ENCODE data around the gene KIF25. TPM values are rescaled to one million over a fixed set of nuclear protein-coding genes. Genes with fewer than 3 reads are reported as not detected.
A peak's percentile ranks its signal among the peaks of the same experiment; 100 is the strongest.

The KIF25 gene
- total and polyA plus RNA-seq, 7 donors: 0.10 to 0.43 (median 0.20) TPM; not detected in 2

DNA sequence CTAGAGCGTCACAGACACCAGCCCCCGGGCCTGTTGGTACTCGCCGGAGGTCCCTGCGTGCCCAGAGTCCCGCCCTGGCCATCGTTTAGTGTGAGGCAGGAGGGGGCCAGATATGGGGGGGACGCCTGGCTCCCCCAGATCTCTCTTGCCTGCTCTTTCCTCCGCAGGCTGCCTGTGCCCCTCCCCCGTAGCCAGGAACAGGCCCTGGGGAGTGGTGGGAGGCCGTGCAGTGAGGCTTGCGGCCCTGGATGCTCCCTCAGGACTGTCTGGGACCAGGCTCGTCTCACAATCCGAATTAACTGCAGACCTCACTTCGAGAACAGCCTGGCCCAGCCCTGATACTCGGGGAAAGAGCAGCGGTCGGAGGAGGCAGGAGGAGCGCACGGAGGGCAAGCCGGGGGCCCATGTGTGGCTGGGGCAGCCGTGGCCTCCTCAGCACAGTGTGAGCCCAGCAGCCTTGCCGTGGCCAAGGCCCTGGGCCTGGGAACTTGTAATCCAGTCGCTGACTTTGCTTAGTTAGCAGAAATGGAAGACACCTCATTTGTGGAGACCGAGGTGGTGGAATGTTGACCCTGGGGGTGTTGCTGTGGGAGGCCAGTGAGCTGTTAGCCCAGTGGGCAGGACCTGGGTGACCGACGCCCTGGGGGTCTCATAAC lies 52.9 kb downstream of the KIF25 start:
- no peak overlapping the region for H3K27ac ChIP-seq
- no peaks in the 10 kb centered on the region for H3K36me3 ChIP-seq (ENCODE audit: insufficient read depth in 1 of 2, low read depth in 1 of 2)
- no peak for DNase-seq
- intact Hi-C loops (cut with DNase I): no loop called here
- no peaks in the 10 kb centered on the region for H3K9me3 ChIP-seq
- no peak overlapping the region for H3K4me3 ChIP-seq
- no peaks in the 10 kb centered on the region for H3K27me3 ChIP-seq (ENCODE audit: insufficient read depth in 3 of 3, low read length in 2 of 3)
- 88 to 91% (median 89%) methylated on average over 25 to 27 of the region's 27 CpGs for WGBS, 3 donors
- ATAC-seq: no peak
- TF ChIP-seq, protein P1, sequence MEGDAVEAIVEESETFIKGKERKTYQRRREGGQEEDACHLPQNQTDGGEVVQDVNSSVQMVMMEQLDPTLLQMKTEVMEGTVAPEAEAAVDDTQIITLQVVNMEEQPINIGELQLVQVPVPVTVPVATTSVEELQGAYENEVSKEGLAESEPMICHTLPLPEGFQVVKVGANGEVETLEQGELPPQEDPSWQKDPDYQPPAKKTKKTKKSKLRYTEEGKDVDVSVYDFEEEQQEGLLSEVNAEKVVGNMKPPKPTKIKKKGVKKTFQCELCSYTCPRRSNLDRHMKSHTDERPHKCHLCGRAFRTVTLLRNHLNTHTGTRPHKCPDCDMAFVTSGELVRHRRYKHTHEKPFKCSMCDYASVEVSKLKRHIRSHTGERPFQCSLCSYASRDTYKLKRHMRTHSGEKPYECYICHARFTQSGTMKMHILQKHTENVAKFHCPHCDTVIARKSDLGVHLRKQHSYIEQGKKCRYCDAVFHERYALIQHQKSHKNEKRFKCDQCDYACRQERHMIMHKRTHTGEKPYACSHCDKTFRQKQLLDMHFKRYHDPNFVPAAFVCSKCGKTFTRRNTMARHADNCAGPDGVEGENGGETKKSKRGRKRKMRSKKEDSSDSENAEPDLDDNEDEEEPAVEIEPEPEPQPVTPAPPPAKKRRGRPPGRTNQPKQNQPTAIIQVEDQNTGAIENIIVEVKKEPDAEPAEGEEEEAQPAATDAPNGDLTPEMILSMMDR (IDR thresholded peaks at IDR 0.05): no peak
- H3K4me1 ChIP-seq: peaks cover 11% of the 10 kb centered on the region

DNA sequence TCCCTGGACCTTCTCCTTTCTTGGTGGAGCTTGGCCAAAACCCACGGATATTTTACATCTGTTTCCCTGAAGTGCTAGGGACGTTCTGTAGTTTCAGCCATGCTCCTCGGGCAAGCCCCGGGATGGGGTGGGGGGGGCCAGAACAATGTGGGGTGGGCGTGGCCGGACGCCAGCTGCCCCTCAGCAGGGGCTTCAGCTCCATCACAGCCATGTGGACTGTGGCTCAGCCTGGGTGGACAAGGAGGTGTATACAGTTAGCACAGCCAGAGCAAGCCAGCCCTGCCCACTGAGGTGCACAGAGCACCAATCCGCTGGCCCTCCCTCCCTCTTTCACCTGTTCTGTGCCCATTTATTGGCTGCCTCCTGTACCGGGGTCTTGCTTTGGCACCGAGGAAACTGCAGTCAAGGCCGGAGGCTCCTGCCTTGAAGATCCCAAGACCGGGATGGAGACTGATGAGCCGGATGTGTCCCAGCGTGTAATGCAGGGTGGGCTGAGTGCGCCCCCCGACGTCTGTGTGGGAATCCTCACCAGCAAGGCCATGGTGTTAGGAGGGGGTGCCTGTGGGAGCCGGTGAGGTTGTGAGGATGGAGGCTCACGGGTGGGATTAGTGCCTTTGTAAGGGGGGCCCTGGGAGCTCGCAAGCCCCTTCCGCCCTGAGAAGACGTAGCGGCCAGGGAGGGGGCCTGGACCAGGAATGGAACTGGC lies 53.6 kb downstream of the KIF25 start:
- Histone ChIP-seq H3K9me3 (no peaks in the 10 kb centered on the region), H3K27ac (no peak overlapping the region), H3K4me3 (no peak overlapping the region), H3K36me3 (ENCODE audit: insufficient read depth in 1 of 2, low read depth in 1 of 2) (no peaks in the 10 kb centered on the region), H3K27me3 (ENCODE audit: insufficient read depth in 3 of 3, low read length in 2 of 3) (no peaks in the 10 kb centered on the region), H3K4me1 (peaks cover 15% of the 10 kb centered on the region)
- intact Hi-C loops (cut with DNase I): no loop called here
- DNase-seq (no peak), ATAC-seq (no peak)
- TF ChIP-seq, protein P1 (IDR thresholded peaks at IDR 0.05): no peak
- 75 to 79% (median 76%) methylated on average over 23 of the region's 23 CpGs for WGBS, 3 donors

DNA sequence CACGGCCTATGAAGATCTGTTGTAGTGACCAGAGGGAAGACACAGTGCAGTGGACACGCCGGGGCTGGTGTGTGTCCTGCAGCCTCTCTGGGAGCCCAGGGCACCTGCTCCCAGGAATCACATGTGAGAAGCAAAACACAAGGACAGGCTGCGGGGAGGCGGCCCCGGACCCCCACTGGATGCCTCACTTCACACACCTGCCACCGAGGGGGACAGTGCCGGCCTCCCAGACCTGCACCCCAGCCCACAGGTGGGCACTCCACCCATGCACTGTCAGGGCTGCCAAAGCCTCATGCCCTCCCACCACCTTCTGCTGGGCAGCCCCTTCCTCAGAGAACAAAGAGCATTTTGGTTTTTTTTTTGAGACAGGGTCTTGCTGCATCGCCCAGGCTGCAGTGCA lies 54.2 kb downstream of the KIF25 start:
- intact Hi-C loops (cut with DNase I): no loop called here

DNA sequence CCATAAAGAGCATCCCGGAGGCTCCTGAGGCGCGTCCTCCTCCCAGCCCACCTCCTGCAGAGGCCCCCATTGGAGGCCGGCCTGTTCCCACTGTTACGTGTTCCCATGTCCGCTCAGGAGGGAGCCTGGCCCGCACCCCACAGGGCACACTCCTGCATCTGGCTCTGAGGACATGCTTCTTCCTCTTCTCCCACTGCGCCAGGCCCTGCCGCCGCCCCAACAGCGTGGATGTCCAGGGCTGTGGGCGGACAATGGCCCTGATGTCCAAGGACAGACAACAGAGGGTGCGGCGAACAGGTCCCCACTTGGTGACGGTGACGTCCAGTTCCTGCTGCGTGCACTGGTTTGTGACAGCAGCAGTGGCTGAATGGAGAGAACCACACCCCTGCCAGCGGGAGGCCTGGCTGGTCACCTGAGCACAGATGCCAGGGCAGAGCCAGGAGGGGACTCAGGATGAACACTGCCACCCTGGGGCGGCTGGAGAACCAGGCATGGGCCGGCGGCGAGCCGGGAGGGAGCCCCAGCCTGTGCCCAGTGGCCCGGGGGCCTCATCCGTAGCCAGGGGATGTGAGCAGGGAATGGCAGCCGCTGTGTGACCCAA lies 54.9 kb downstream of the KIF25 start:
- peak in 1 of 4 donors; percentile 31 for ATAC-seq
- TF ChIP-seq, protein P1 (IDR thresholded peaks at IDR 0.05): no peak
- intact Hi-C loops (cut with DNase I): no loop called here

More for the DNA sequence above, 54.2 kb downstream of the KIF25 start:
- Histone ChIP-seq H3K36me3 (ENCODE audit: insufficient read depth in 1 of 2, low read depth in 1 of 2) (no peaks in the 10 kb centered on the region), H3K4me3 (no peak overlapping the region), H3K27ac (no peak overlapping the region), H3K4me1 (peaks cover 15% of the 10 kb centered on the region), H3K9me3 (no peaks in the 10 kb centered on the region), H3K27me3 (ENCODE audit: insufficient read depth in 3 of 3, low read length in 2 of 3) (no peaks in the 10 kb centered on the region)
- TF ChIP-seq, protein P1 (IDR thresholded peaks at IDR 0.05): no peak
- DNase-seq (no peak), ATAC-seq (no peak)
- WGBS, 3 donors: 90 to 96% (median 95%) methylated on average over 9 of the region's 9 CpGs

More for the DNA sequence above, 54.9 kb downstream of the KIF25 start:
- Histone ChIP-seq H3K27me3 (ENCODE audit: insufficient read depth in 3 of 3, low read length in 2 of 3) (no peaks in the 10 kb centered on the region), H3K27ac (no peak overlapping the region), H3K4me3 (no peak overlapping the region), H3K36me3 (ENCODE audit: insufficient read depth in 1 of 2, low read depth in 1 of 2) (no peaks in the 10 kb centered on the region), H3K9me3 (no peaks in the 10 kb centered on the region), H3K4me1 (peaks cover 15% of the 10 kb centered on the region)
- WGBS, 3 donors: 94 to 96% (median 96%) methylated on average over 26 of the region's 26 CpGs
- no peak for DNase-seq
